ENCODE measurements around the gene ZNF516.

The ZNF516 gene

DNA sequence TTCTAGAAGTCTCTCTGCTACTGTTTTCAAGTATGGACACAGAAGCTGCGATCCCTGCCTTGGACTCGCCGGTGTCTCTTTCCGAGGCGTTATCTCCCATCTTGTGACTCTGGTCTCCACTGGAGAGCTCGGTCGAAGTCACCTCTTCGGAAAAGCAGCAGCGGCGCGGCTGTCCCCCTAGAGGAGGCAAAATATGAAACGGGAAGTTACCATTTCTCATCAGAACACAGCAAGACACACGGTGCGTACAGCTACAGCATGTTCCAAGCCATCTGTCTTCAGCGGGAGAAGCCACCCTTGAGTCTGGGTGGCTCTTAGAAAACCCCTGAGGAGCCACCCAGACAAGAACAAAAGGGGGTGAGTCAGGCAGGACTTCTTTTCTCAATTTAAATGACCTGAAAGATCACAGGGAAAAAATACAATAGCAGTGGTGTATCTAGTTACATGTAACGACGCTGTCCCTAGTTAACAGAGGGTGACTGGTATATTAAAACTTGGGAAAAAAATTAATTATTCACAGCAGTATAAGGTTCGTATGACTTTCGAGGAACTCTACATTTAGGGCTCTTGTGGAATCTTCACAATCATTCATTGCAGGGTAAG is 114.8 kb downstream of the ZNF516 start:
- H3K27me3 ChIP-seq (ENCODE audit: control insufficient read depth in 3 of 3, insufficient read depth in 3 of 3, low read depth in 1 of 3, low read length in 3 of 3): no peaks in the 10 kb centered on the region
- no peak for DNase-seq (ENCODE audit: low spot score)
- H3K79me1 ChIP-seq (ENCODE audit: low read depth, low read length): peaks cover 29% of the 10 kb centered on the region
- H3K36me3 ChIP-seq (replicated peaks in 1 of 2; ENCODE audit: control insufficient read depth in 2 of 2, insufficient read depth in 2 of 2, low read length in 2 of 2): peaks cover 36 to 60% of the 10 kb centered on the region in 2 donors
- H4K8ac ChIP-seq (ENCODE audit: low read depth, low read length): no peak overlapping the region
- H2BK120ac ChIP-seq (ENCODE audit: low read depth, low read length): no peak overlapping the region
- H3K27ac ChIP-seq (replicated peaks; ENCODE audit: low read length): no peak overlapping the region
- H3K14ac ChIP-seq (ENCODE audit: low read length): no peak overlapping the region
- H4K91ac ChIP-seq (ENCODE audit: low read depth, low read length, poor library complexity): no peak overlapping the region
- H2AFZ ChIP-seq (ENCODE audit: low read length): no peak overlapping the region
- no peak overlapping the region for H2BK12ac ChIP-seq (ENCODE audit: low read length)
- H3K4me1 ChIP-seq (ENCODE audit: control insufficient read depth in 2 of 2, insufficient read depth in 1 of 2, low read depth in 1 of 2, low read length in 2 of 2): peaks cover 0 to 5% of the 10 kb centered on the region in 2 donors
- H3K4ac ChIP-seq (ENCODE audit: low read length): no peak overlapping the region
- H3K4me2 ChIP-seq (ENCODE audit: insufficient read depth, low read length, poor library complexity, severe bottlenecking): no peak overlapping the region
- H3K9me3 ChIP-seq (replicated peaks in 1 of 2; ENCODE audit: control insufficient read depth in 2 of 2, insufficient read depth in 1 of 2, low read depth in 1 of 2, low read length in 2 of 2): peaks cover 0 to 7% of the 10 kb centered on the region in 2 donors
- H2AK5ac ChIP-seq (ENCODE audit: low read depth, low read length): no peak overlapping the region
- no peak overlapping the region for H3K9ac ChIP-seq (ENCODE audit: low read depth, low read length, poor library complexity)
- no peak overlapping the region for H3K4me3 ChIP-seq (ENCODE audit: low read length in 2 of 2)
- H3K18ac ChIP-seq (ENCODE audit: low read length): no peak overlapping the region
- H2BK5ac ChIP-seq (ENCODE audit: low read length): no peak overlapping the region
- no peak overlapping the region for H3K23ac ChIP-seq (ENCODE audit: low read depth, low read length, poor library complexity)
- H2BK15ac ChIP-seq (ENCODE audit: low read length): no peak overlapping the region
- WGBS, 2 donors (ENCODE audit: extremely low coverage in 2 of 2, insufficient read length in 2 of 2, insufficient replicate concordance in 1 of 2): no CpG with 5 or more reads among the region's 19 CpGs

DNA sequence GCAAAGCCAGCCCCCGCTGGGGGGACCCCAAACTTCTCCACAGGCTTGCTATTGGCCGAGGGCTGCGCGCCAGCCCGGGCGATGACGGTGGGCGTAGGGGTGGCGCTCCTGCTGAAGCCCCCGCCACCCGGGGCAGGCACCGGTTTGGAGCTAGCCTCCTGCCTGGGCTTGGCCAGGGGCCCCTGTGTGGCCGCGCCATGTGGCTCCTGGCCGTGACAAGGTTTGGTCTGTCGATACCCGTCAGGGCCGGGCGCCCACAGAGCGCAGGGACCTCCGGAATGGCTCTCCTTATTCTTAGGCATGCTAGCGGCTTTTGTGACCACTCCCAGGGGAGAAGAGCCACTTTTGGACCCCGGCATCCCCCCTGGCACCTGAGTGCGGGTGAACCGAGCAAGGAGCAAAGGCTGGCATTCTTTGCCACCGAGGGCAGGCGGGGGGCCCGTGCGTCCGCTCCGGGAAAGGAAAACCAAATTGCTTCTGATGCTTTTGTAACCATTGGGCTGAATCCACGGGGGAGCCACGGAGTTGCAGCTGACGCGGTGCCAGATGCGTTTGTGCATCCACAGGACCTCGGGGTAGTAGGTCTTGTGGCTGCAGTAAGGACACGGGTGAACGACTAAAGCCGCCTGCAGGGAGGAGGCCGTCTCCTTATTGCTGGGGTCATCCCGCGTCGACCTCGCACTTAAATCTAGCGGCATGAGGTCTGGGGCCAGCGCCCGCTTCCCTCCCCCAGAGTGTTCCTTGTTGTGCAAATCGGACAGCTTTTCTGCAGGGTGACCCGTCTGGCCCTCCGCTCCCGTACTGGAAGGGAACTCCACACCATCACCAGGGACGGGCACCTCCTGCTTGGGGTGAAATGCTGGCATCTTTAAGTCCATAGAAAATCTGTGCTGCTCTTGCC is 115.6 kb downstream of the ZNF516 start:
- Histone ChIP-seq H2BK5ac (ENCODE audit: low read length) (no peak overlapping the region), H3K4me2 (ENCODE audit: insufficient read depth, low read length, poor library complexity, severe bottlenecking) (peak overlapping the region; percentile 11), H3K9ac (ENCODE audit: low read depth, low read length, poor library complexity) (no peak overlapping the region), H3K4me3 (ENCODE audit: low read length in 2 of 2) (no peak overlapping the region), H3K79me1 (ENCODE audit: low read depth, low read length) (peaks cover 23% of the 10 kb centered on the region), H2BK15ac (ENCODE audit: low read length) (no peak overlapping the region), H3K27me3 (ENCODE audit: control insufficient read depth in 3 of 3, insufficient read depth in 3 of 3, low read depth in 1 of 3, low read length in 3 of 3) (no peaks in the 10 kb centered on the region), H3K9me3 (replicated peaks in 1 of 2; ENCODE audit: control insufficient read depth in 2 of 2, insufficient read depth in 1 of 2, low read depth in 1 of 2, low read length in 2 of 2) (peaks cover 0 to 7% of the 10 kb centered on the region in 2 donors), H4K91ac (ENCODE audit: low read depth, low read length, poor library complexity) (no peak overlapping the region), H3K23ac (ENCODE audit: low read depth, low read length, poor library complexity) (no peak overlapping the region), H3K18ac (ENCODE audit: low read length) (no peak overlapping the region), H2BK12ac (ENCODE audit: low read length) (no peak overlapping the region), H3K36me3 (replicated peaks in 1 of 2; ENCODE audit: control insufficient read depth in 2 of 2, insufficient read depth in 2 of 2, low read length in 2 of 2) (peaks cover 36 to 53% of the 10 kb centered on the region in 2 donors), H3K27ac (replicated peaks; ENCODE audit: low read length) (no peak overlapping the region), H3K14ac (ENCODE audit: low read length) (no peak overlapping the region), H3K4ac (ENCODE audit: low read length) (no peak overlapping the region), H2AFZ (ENCODE audit: low read length) (no peak overlapping the region), H4K8ac (ENCODE audit: low read depth, low read length) (no peak overlapping the region), H2BK120ac (ENCODE audit: low read depth, low read length) (no peak overlapping the region), H2AK5ac (ENCODE audit: low read depth, low read length) (no peak overlapping the region), H3K4me1 (ENCODE audit: control insufficient read depth in 2 of 2, insufficient read depth in 1 of 2, low read depth in 1 of 2, low read length in 2 of 2) (peaks cover 0 to 5% of the 10 kb centered on the region in 2 donors)
- WGBS, 2 donors (ENCODE audit: extremely low coverage in 2 of 2, insufficient read length in 2 of 2, insufficient replicate concordance in 1 of 2): no CpG with 5 or more reads among the region's 53 CpGs
- DNase-seq (ENCODE audit: low spot score): no peak

DNA sequence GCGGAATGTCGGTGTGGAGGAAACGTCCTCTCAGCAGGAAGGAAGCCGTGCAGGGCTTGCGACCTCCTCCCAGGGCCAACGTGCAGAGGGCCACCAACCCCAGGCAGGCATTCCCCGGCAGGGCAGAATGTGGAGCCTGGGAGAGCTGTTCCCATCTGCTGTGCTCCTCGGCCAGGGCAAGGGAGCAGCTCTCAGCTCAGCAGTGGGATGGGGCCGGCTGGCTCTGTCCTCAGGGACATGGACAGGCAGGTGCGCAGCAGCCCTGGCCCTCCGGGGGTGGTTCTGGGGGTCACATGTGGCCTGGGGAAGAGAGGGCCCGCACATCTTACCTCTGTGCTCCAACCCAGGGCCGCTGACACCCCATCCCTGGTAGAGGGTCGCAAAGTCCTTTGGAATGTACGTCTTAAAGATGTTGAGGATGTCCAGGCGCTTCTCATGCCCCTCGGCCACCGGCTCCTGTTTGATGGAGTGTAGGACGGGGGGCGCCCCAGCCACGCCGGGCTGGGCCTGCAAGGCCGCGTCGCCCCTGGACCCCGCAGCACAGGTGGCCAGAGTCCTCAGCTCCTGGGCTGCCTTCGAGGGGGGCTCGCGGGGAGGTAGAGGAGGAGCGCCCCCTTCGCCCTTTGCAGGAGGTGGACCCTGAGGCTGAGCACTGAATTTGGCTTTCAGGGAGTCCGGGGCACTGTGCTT is 116.4 kb downstream of the ZNF516 start:
- Histone ChIP-seq H3K27ac (replicated peaks; ENCODE audit: low read length) (no peak overlapping the region), H2AFZ (ENCODE audit: low read length) (no peak overlapping the region), H2AK5ac (ENCODE audit: low read depth, low read length) (no peak overlapping the region), H4K91ac (ENCODE audit: low read depth, low read length, poor library complexity) (no peak overlapping the region), H3K23ac (ENCODE audit: low read depth, low read length, poor library complexity) (peak overlapping the region; percentile 94), H3K27me3 (ENCODE audit: control insufficient read depth in 3 of 3, insufficient read depth in 3 of 3, low read depth in 1 of 3, low read length in 3 of 3) (no peaks in the 10 kb centered on the region), H3K36me3 (replicated peaks in 1 of 2; ENCODE audit: control insufficient read depth in 2 of 2, insufficient read depth in 2 of 2, low read length in 2 of 2) (peaks cover 36 to 55% of the 10 kb centered on the region in 2 donors), H2BK12ac (ENCODE audit: low read length) (peak overlapping the region; percentile 46), H3K79me1 (ENCODE audit: low read depth, low read length) (peaks cover 22% of the 10 kb centered on the region), H3K18ac (ENCODE audit: low read length) (peak overlapping the region; percentile 15), H2BK15ac (ENCODE audit: low read length) (no peak overlapping the region), H4K8ac (ENCODE audit: low read depth, low read length) (no peak overlapping the region), H3K14ac (ENCODE audit: low read length) (no peak overlapping the region), H2BK120ac (ENCODE audit: low read depth, low read length) (no peak overlapping the region), H3K9me3 (replicated peaks in 1 of 2; ENCODE audit: control insufficient read depth in 2 of 2, insufficient read depth in 1 of 2, low read depth in 1 of 2, low read length in 2 of 2) (peaks cover 0 to 7% of the 10 kb centered on the region in 2 donors), H2BK5ac (ENCODE audit: low read length) (peak overlapping the region; percentile 83), H3K4me3 (ENCODE audit: low read length in 2 of 2) (no peak overlapping the region), H3K4ac (ENCODE audit: low read length) (no peak overlapping the region), H3K9ac (ENCODE audit: low read depth, low read length, poor library complexity) (peak overlapping the region; percentile 75), H3K4me1 (ENCODE audit: control insufficient read depth in 2 of 2, insufficient read depth in 1 of 2, low read depth in 1 of 2, low read length in 2 of 2) (peaks cover 0 to 5% of the 10 kb centered on the region in 2 donors), H3K4me2 (ENCODE audit: insufficient read depth, low read length, poor library complexity, severe bottlenecking) (no peak overlapping the region)
- no peak for DNase-seq (ENCODE audit: low spot score)
- no CpG with 5 or more reads among the region's 32 CpGs for WGBS, 2 donors (ENCODE audit: extremely low coverage in 2 of 2, insufficient read length in 2 of 2, insufficient replicate concordance in 1 of 2)

DNA sequence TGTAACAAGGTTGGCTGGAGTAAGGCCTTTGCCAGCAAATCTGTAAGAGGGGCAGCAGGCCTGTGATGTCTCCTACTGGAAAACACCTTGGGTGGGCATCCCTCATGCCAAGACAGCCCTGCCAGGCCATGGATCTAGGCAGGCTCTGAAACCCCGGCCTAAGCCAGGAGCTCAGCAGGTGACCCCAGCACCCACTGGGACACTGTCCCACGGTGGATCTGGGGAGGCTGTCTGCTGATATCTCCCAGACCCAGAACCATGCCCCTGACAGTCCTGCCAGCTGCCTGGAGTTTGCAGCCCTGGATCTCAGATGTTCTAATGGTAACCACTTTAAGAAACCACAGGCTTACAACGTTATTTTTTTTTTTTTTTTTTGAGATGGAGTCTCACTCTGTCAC is 117.7 kb downstream of the ZNF516 start:
- Histone ChIP-seq H3K23ac (ENCODE audit: low read depth, low read length, poor library complexity) (no peak overlapping the region), H3K9me3 (replicated peaks in 1 of 2; ENCODE audit: control insufficient read depth in 2 of 2, insufficient read depth in 1 of 2, low read depth in 1 of 2, low read length in 2 of 2) (peaks cover 0 to 7% of the 10 kb centered on the region in 2 donors), H2BK120ac (ENCODE audit: low read depth, low read length) (no peak overlapping the region), H3K4ac (ENCODE audit: low read length) (no peak overlapping the region), H3K27ac (replicated peaks; ENCODE audit: low read length) (no peak overlapping the region), H4K8ac (ENCODE audit: low read depth, low read length) (no peak overlapping the region), H3K4me1 (ENCODE audit: control insufficient read depth in 2 of 2, insufficient read depth in 1 of 2, low read depth in 1 of 2, low read length in 2 of 2) (peaks cover 0 to 5% of the 10 kb centered on the region in 2 donors), H2AK5ac (ENCODE audit: low read depth, low read length) (no peak overlapping the region), H4K91ac (ENCODE audit: low read depth, low read length, poor library complexity) (no peak overlapping the region), H3K4me2 (ENCODE audit: insufficient read depth, low read length, poor library complexity, severe bottlenecking) (no peak overlapping the region), H3K9ac (ENCODE audit: low read depth, low read length, poor library complexity) (no peak overlapping the region), H2BK5ac (ENCODE audit: low read length) (no peak overlapping the region), H3K14ac (ENCODE audit: low read length) (no peak overlapping the region), H2AFZ (ENCODE audit: low read length) (no peak overlapping the region), H2BK12ac (ENCODE audit: low read length) (no peak overlapping the region), H3K79me1 (ENCODE audit: low read depth, low read length) (peaks cover 21% of the 10 kb centered on the region), H2BK15ac (ENCODE audit: low read length) (no peak overlapping the region), H3K4me3 (ENCODE audit: low read length in 2 of 2) (no peak overlapping the region), H3K36me3 (replicated peaks in 1 of 2; ENCODE audit: control insufficient read depth in 2 of 2, insufficient read depth in 2 of 2, low read length in 2 of 2) (peaks cover 36 to 60% of the 10 kb centered on the region in 2 donors), H3K18ac (ENCODE audit: low read length) (no peak overlapping the region), H3K27me3 (ENCODE audit: control insufficient read depth in 3 of 3, insufficient read depth in 3 of 3, low read depth in 1 of 3, low read length in 3 of 3) (no peaks in the 10 kb centered on the region)
- no CpG with 5 or more reads among the region's 3 CpGs for WGBS, 2 donors (ENCODE audit: extremely low coverage in 2 of 2, insufficient read length in 2 of 2, insufficient replicate concordance in 1 of 2)
- no peak for DNase-seq (ENCODE audit: low spot score)

Measured in neuronal stem cell (in vitro differentiated cells).